Rectal smooth muscle tissue (tissue), 1 donor: ENCODE results near the gene DOCK10.

Experiments
- H3K27ac ChIP-seq: one replicate; pipeline ENCODE4 v1.7.0; 2013; ENCODE audit warnings: low read depth, low read length, inconsistent platforms
- H3K27me3 ChIP-seq: one replicate; pipeline ENCODE4 v1.7.0; 2013; ENCODE audit warnings: low read length; ENCODE audit not compliant: control insufficient read depth, insufficient read depth
- H3K36me3 ChIP-seq: one replicate; pipeline ENCODE4 v1.7.0; 2013; ENCODE audit warnings: low read length; ENCODE audit not compliant: control insufficient read depth, insufficient read depth
- H3K4me1 ChIP-seq: one replicate; pipeline ENCODE4 v1.7.0; 2013; ENCODE audit warnings: low read length; ENCODE audit not compliant: control insufficient read depth, insufficient read depth
- H3K4me3 ChIP-seq: one replicate; pipeline ENCODE4 v1.7.0; 2013; ENCODE audit warnings: low read length
- H3K9ac ChIP-seq: one replicate; pipeline ENCODE4 v1.7.0; 2013; ENCODE audit warnings: low read length

The DOCK10 gene

GRCh38 chr2:225038231-225038523 is 4.1 kb downstream of the DOCK10 start:
- Histone ChIP-seq H3K4me1 (no peaks in the 10 kb centered on the region), H3K27me3 (no peaks in the 10 kb centered on the region), H3K27ac (no peak overlapping the region), H3K4me3 (no peak overlapping the region), H3K36me3 (no peaks in the 10 kb centered on the region), H3K9ac (no peak overlapping the region)

- Histone ChIP-seq H3K27ac (no peak overlapping the region), H3K4me3 (no peak overlapping the region), H3K9ac (no peak overlapping the region), H3K4me1 (no peaks in the 10 kb centered on the region), H3K27me3 (no peaks in the 10 kb centered on the region), H3K36me3 (no peaks in the 10 kb centered on the region)
Measured at GRCh38 chr2:225037415-225038230, 4.6 kb downstream of the DOCK10 start.

- no peak overlapping the region for H3K9ac ChIP-seq
- H3K4me1 ChIP-seq = no peaks in the 10 kb centered on the region
- no peak overlapping the region for H3K4me3 ChIP-seq
- no peak overlapping the region for H3K27ac ChIP-seq
- H3K27me3 ChIP-seq = no peaks in the 10 kb centered on the region
- no peaks in the 10 kb centered on the region for H3K36me3 ChIP-seq
Measured at GRCh38 chr2:225036431-225036830, 5.8 kb downstream of the DOCK10 start.

GRCh38 chr2:225033440-225034318 is 8.6 kb downstream of the DOCK10 start:
- H3K4me3 ChIP-seq = no peak overlapping the region
- H3K27me3 ChIP-seq = no peaks in the 10 kb centered on the region
- no peaks in the 10 kb centered on the region for H3K36me3 ChIP-seq
- H3K9ac ChIP-seq = no peak overlapping the region
- H3K27ac ChIP-seq = no peak overlapping the region
- H3K4me1 ChIP-seq = no peaks in the 10 kb centered on the region

GRCh38 chr2:225032246-225032645 is 10.0 kb downstream of the DOCK10 start:
- no peak overlapping the region for H3K27ac ChIP-seq
- H3K4me3 ChIP-seq = no peak overlapping the region
- no peaks in the 10 kb centered on the region for H3K27me3 ChIP-seq
- H3K9ac ChIP-seq = no peak overlapping the region
- no peaks in the 10 kb centered on the region for H3K4me1 ChIP-seq
- no peaks in the 10 kb centered on the region for H3K36me3 ChIP-seq

GRCh38 chr2:225031599-225031998 is 10.7 kb downstream of the DOCK10 start:
- no peak overlapping the region for H3K27ac ChIP-seq
- no peaks in the 10 kb centered on the region for H3K27me3 ChIP-seq
- no peaks in the 10 kb centered on the region for H3K4me1 ChIP-seq
- H3K9ac ChIP-seq = no peak overlapping the region
- no peaks in the 10 kb centered on the region for H3K36me3 ChIP-seq
- no peak overlapping the region for H3K4me3 ChIP-seq

GRCh38 chr2:225030893-225031292 is 11.4 kb downstream of the DOCK10 start:
- no peaks in the 10 kb centered on the region for H3K27me3 ChIP-seq

GRCh38 chr2:225030203-225030602 is 12.1 kb downstream of the DOCK10 start:
- Histone ChIP-seq H3K4me1 (no peaks in the 10 kb centered on the region), H3K36me3 (no peaks in the 10 kb centered on the region)

More at GRCh38 chr2:225030893-225031292, 11.4 kb downstream of the DOCK10 start:
- no peaks in the 10 kb centered on the region for H3K36me3 ChIP-seq
- H3K4me1 ChIP-seq = no peaks in the 10 kb centered on the region
- no peak overlapping the region for H3K9ac ChIP-seq
- no peak overlapping the region for H3K4me3 ChIP-seq
- H3K27ac ChIP-seq = no peak overlapping the region

GRCh38 chr2:225028572-225028971 is 13.7 kb downstream of the DOCK10 start:
- Histone ChIP-seq H3K27ac (no peak overlapping the region), H3K4me1 (no peaks in the 10 kb centered on the region), H3K36me3 (no peaks in the 10 kb centered on the region), H3K9ac (no peak overlapping the region), H3K27me3 (no peaks in the 10 kb centered on the region), H3K4me3 (no peak overlapping the region)

More at GRCh38 chr2:225030203-225030602, 12.1 kb downstream of the DOCK10 start:
- no peak overlapping the region for H3K9ac ChIP-seq
- no peaks in the 10 kb centered on the region for H3K27me3 ChIP-seq
- H3K27ac ChIP-seq = no peak overlapping the region
- H3K4me3 ChIP-seq = no peak overlapping the region

- no peak overlapping the region for H3K27ac ChIP-seq
- H3K27me3 ChIP-seq = no peaks in the 10 kb centered on the region
Measured at GRCh38 chr2:225027061-225027762, 15.1 kb downstream of the DOCK10 start.

GRCh38 chr2:225025917-225026571 is 16.2 kb downstream of the DOCK10 start:
- Histone ChIP-seq H3K27me3 (no peaks in the 10 kb centered on the region), H3K9ac (no peak overlapping the region), H3K36me3 (no peaks in the 10 kb centered on the region), H3K4me1 (no peaks in the 10 kb centered on the region), H3K27ac (no peak overlapping the region), H3K4me3 (no peak overlapping the region)

More at GRCh38 chr2:225027061-225027762, 15.1 kb downstream of the DOCK10 start:
- no peak overlapping the region for H3K9ac ChIP-seq
- H3K36me3 ChIP-seq = no peaks in the 10 kb centered on the region
- no peaks in the 10 kb centered on the region for H3K4me1 ChIP-seq
- H3K4me3 ChIP-seq = no peak overlapping the region

- Histone ChIP-seq H3K27me3 (no peaks in the 10 kb centered on the region), H3K27ac (no peak overlapping the region), H3K4me1 (no peaks in the 10 kb centered on the region), H3K9ac (no peak overlapping the region), H3K36me3 (no peaks in the 10 kb centered on the region), H3K4me3 (no peak overlapping the region)
Measured at GRCh38 chr2:225022188-225022587, 20.1 kb downstream of the DOCK10 start.
